NOMO-1 treated with DMSO at 0.1 percent for 48 hours (cell line): ENCODE data around the gene PLXND1.
"Not testable (repeated sequence)": the region's sequence is repeated elsewhere in the genome, so short reads cannot be mapped to it uniquely, and the experiment has no call there.

Experiments used
- DNase-seq: peaks from one replicate; lab custom pipeline; 2025; ENCODE audit not compliant: unreplicated experiment; lab: John Stamatoyannopoulos, UW

The PLXND1 gene

GRCh38 chr3:129606636-129607390 lies at the start of gene PLXND1:
PLXND1 (minus strand) TSS chr3:129606676; CDS start chr3:129606639, 37 bp downstream.
- peak; percentile 84 for DNase-seq

GRCh38 chr3:129655291-129655700 lies 48.8 kb upstream of the PLXND1 start:
- no peak for DNase-seq

- no peak for DNase-seq
Measured at GRCh38 chr3:129654131-129654530, 47.7 kb upstream of the PLXND1 start.

GRCh38 chr3:129653019-129653418 lies 46.5 kb upstream of the PLXND1 start:
- no peak for DNase-seq

- DNase-seq: no peak
Measured at GRCh38 chr3:129651435-129652202, 45.1 kb upstream of the PLXND1 start.

GRCh38 chr3:129650256-129650872 lies 43.9 kb upstream of the PLXND1 start:
- peak; percentile 80 for DNase-seq

- DNase-seq: no peak
Measured at GRCh38 chr3:129648391-129648790, 41.9 kb upstream of the PLXND1 start.

- DNase-seq: peak; percentile 85
Measured at GRCh38 chr3:129645286-129645685, 38.8 kb upstream of the PLXND1 start.

- DNase-seq: no peak
Measured at GRCh38 chr3:129644836-129645235, 38.4 kb upstream of the PLXND1 start.

GRCh38 chr3:129641567-129642260 lies 35.2 kb upstream of the PLXND1 start:
- not testable (repeated sequence) for DNase-seq

- not testable (repeated sequence) for DNase-seq
Measured at GRCh38 chr3:129640985-129641384, 34.5 kb upstream of the PLXND1 start.

- no peak for DNase-seq
Measured at GRCh38 chr3:129638481-129638880, 32.0 kb upstream of the PLXND1 start.

GRCh38 chr3:129636082-129636481 lies 29.6 kb upstream of the PLXND1 start:
- no peak for DNase-seq

- no peak for DNase-seq
Measured at GRCh38 chr3:129635656-129636055, 29.2 kb upstream of the PLXND1 start.

- DNase-seq: no peak
Measured at GRCh38 chr3:129633751-129634481, 27.4 kb upstream of the PLXND1 start.

GRCh38 chr3:129632977-129633376 lies 26.5 kb upstream of the PLXND1 start:
- DNase-seq: no peak

GRCh38 chr3:129632556-129632955 lies 26.1 kb upstream of the PLXND1 start:
- DNase-seq: no peak

- no peak for DNase-seq
Measured at GRCh38 chr3:129632056-129632455, 25.6 kb upstream of the PLXND1 start.

GRCh38 chr3:129629011-129629410 lies 22.5 kb upstream of the PLXND1 start:
- no peak for DNase-seq

- no peak for DNase-seq
Measured at GRCh38 chr3:129628169-129628522, 21.7 kb upstream of the PLXND1 start.
